D341Med (cell line): ENCODE measurements around the gene STON2.
A peak's percentile ranks its signal among the peaks of the same experiment; 100 is the strongest.

Experiments
- DNase-seq: peaks from one replicate; pipeline ENCODE4 v3.0.0; 2012; ENCODE audit warnings: low spot score

Gene STON2

DNA sequence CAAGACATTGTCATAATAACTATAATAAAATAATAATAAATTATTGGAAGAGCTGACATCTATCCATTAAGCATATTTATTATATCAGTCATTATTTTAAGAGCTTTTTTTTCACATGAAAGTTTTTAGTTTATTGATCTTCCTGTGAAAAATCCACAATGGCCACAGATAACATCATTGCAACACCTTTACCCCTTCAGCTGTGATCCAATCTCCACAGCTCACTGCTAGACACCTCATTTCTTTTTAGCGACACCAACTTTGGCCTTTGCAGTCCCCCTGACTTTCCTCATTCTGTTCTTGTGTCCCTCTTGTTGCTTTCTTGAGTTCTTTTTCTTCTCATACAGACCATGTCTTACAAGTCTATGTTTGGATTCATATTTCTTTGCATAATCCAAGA lies 67.4 kb downstream of the STON2 start:
- no peak for DNase-seq

DNA sequence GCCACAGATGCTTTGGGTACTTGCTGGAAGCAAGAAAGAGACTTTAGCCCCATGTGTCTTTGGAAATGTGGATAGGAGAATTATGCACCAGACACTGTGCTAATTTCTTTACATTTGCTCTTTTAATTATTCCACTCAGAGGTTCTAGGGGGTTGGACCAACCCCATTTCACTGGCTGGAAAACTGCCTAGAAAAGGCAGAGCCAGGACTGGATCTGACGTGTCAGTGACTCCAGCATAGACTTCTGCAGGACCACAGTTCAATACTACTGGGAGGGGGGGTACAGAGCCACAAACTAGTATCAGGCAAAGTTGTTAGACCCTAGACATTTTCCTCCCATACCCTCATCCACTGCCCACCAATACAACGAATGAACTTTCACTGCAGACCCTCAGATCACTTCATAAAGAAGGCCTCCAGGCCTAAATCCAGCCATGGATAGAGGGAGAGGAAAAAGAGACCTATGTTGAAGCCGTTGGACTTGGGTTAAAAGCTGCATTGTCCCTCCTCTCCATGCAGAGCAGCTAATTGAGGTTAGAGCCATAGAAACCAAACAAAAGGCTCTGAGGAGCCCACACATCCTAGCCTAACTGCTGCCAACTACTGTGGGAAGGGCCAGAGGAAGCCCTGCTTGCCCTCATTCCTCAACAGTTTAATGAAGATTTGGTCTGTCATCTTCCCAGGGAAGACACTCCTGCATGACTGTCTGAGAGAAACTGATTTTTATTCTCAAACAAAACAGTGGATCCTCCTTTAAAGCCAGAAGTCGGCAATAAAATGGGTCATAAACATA lies 68.7 kb downstream of the STON2 start:
- DNase-seq: no peak

GRCh38 chr14:81330619-81331122 lies 69.5 kb downstream of the STON2 start:
- DNase-seq: no peak

- no peak for DNase-seq
Measured at GRCh38 chr14:81329640-81330381, 70.3 kb downstream of the STON2 start.

- DNase-seq: no peak
Measured at GRCh38 chr14:81326451-81326850, 73.7 kb downstream of the STON2 start.

DNA sequence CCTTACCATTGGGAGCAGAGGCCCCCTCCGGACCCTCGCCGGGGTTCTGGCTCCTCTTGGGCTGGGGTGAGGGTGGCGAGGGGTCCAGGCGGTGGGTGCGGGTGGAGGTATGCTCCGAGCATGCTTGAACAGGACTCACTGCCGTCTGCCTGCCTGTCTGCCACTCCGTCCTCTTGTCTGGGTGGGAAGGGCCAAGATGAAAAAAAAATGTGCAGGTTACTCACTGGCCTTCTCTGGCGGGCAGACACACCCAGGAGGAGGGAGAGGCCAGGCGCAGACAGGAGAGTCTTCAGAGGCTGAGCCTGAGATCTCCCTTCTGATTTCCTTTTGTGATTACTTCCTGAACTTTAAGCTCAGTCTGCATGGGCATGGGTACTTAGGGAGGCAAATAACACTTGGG lies 76.1 kb downstream of the STON2 start:
- peak; percentile 28 for DNase-seq

- DNase-seq: no peak
Measured at GRCh38 chr14:81323093-81323492, 77.0 kb downstream of the STON2 start.

- no peak for DNase-seq
Measured at GRCh38 chr14:81319946-81320345, 80.2 kb downstream of the STON2 start.

GRCh38 chr14:81319314-81319713 lies 80.8 kb downstream of the STON2 start:
- DNase-seq: no peak

DNA sequence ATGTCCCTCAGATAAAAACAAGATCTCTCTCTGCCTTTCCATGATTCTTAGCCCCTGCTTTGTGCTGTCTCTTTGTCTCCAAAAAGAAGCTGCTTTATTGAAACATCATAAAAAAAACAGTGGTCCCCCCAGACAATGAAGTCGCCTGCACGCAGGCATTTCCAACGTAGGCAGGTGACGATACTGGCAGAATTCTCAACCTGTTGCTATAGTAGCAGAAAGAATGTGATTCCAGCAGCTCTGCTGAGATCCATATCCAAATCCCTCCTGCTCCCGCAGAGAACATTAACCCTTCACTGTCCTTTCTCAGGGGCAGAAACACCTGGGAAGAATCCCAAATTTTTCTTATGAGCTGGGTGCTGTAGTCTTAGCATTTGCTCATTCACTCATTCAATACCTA lies 84.8 kb downstream of the STON2 start:
- DNase-seq: no peak

DNA sequence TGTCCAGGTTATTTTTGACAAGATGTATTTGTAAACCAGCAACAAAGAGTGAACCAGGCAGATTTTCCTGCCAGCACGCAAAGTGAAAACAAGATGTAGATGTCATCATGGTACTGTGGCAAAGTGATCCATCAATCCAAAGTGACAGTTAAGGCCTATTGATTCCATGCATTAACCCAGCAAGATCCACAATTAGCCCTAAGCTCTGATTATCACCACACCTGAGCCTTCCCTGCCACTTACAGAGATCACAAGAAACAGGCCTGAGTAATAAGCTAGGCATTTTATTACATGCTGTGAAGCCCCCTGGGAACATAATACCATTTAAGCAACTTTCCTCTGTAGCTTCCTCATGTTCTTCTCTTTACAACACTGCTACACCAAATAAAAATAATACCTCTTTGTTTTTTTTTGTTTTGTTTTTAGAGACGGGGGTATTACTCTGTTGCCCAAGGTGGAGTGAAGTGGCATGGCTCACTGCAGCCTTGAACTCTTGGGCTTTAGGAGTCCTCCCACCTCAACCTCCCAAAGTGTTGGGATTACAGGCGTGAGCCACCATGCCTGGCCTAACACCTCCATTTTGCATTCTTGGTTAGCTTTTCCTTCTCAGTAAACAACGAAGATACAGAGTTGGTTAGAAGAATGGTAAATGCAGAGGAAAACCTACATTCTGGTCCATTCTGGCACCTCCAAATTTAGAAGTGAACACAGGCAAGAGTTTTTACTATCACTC lies 85.5 kb downstream of the STON2 start:
- DNase-seq: no peak

DNA sequence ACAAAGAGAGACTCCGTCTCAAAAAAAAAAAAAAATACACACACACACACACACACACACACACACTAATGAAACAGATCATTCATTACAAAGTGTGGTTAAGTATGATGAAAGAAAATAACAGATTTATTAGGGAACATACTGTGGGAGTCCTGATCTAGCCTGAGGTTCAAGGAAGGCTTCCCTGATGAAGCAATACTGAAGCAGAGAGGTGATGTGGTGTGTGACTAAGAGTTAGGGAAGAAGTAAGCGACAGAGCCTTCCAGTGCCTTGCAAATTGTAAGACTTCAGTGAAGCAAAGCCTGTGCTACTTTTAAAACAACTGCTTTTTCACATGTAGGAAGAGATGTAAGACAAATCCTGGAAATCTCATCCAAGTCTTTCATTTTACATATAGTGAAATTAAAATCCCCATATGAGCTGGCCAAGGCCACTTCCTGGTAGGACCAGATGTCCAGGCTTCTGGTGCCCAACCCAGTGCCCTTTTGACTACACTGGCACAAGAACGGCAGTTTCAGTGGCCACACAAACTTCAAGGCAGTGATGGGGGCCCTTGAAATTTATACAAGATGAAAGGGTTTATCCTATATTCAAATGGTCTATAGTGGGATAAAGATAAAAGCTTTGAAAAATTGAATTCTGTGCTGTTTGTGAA lies 86.2 kb downstream of the STON2 start:
- no peak for DNase-seq

- DNase-seq: no peak
Measured at GRCh38 chr14:81313200-81313599, 86.9 kb downstream of the STON2 start.

- no peak for DNase-seq
Measured at GRCh38 chr14:81312289-81312876, 87.7 kb downstream of the STON2 start.

- no peak for DNase-seq
Measured at GRCh38 chr14:81311778-81312177, 88.3 kb downstream of the STON2 start.

GRCh38 chr14:81311141-81311540 lies 89.0 kb downstream of the STON2 start:
- DNase-seq: no peak

DNA sequence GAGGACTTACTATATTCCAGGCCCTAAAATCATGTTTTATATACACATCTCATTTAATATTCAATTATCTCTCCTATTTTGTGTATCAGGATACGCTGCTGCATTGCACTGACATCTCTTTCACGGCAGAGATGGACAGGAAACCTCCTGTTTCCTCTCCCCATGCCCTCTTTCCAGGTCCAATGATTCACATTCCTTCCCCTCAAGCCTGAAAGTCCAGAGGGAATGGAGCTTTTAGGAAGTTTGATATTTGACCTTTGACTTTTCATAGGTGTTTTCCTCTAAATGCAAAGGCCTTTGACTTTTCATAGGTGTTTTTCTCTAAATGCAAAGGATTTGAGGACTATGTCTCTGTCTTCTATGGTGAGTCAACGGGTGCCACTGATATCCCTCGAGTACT lies 89.5 kb downstream of the STON2 start:
- DNase-seq: no peak

DNA sequence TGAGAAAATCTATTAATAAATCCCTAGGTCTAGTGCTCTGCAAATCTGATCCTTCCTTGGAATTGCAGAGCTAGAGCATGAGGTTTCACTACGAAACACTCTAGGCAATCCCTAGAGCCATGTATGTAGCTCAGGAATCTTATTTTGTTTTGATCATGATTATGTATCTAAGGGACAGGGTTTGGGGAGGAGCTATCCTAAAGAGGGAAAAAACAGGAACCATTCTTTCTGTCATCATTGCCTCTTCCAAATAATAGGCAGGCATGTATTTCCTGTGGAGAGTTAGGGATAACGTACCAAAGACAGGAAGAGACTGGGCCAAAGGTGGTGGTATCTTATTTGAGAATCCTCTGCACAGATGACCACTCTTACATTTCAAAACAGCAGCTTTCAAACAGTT lies 90.6 kb downstream of the STON2 start:
- DNase-seq: no peak

- DNase-seq: no peak
Measured at GRCh38 chr14:81305743-81306142, 94.4 kb downstream of the STON2 start.

DNA sequence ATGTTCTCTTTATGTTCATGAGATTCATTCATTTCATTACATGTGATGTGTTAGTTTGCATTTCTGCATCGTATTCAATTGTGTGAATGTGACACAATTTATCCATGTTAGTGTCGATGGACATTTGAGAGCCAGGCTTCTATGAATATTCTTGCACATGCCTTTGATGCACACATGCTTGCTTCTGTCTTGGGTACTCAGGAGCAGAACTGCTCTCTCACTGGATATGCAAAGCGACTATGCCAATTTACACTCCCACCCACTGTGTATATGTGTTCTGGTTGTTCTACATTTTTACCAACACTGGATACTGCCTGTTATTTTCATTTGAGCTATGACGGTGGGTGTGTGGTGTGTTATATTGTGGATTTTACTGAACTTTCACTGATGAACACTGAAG lies 95.1 kb downstream of the STON2 start:
- no peak for DNase-seq

GRCh38 chr14:81303258-81303935 lies 96.7 kb downstream of the STON2 start:
- DNase-seq: no peak
